Naive B cell (primary cell): ENCODE results near the gene NUDCD3. TPM values are rescaled to one million over a fixed set of nuclear protein-coding genes. Genes with fewer than 3 reads are reported as not detected.

Source experiments
- ATAC-seq, 2 donors: fragments of 150-1000 bp; cut with Tn5 transposase; 2 replicates each; pipeline ENCODE4 v1.10.0; 2021; ENCODE audit warnings: low read depth in 2 of 2, mild to moderate bottlenecking in 2 of 2, moderate library complexity in 2 of 2
- DNase-seq: peaks from one replicate; pipeline ENCODE4 v3.0.0; 2022
- H3K27ac Mint-ChIP-seq, 6 donors: one replicate each; pipeline ENCODE4 v1.8.0; 2020 to 2022; ENCODE audit warnings: mild to moderate bottlenecking in 6 of 6, mixed read lengths in 6 of 6, moderate library complexity in 5 of 6, inconsistent platforms in 2 of 6
- H3K27me3 Mint-ChIP-seq, 3 donors: one replicate each; pipeline ENCODE4 v1.8.0; 2021 to 2022; ENCODE audit warnings: mixed read lengths in 3 of 3, mild to moderate bottlenecking in 1 of 3
- H3K36me3 Mint-ChIP-seq, 2 donors: one replicate each; pipeline ENCODE4 v1.8.0; 2020 to 2022; ENCODE audit warnings: mixed read lengths in 2 of 2, inconsistent platforms in 1 of 2, mild to moderate bottlenecking in 1 of 2
- H3K4me1 Mint-ChIP-seq, 3 donors: one replicate each; pipeline ENCODE4 v1.8.0; 2020 to 2022; ENCODE audit warnings: mixed read lengths in 3 of 3, inconsistent platforms in 1 of 3, mild to moderate bottlenecking in 1 of 3, moderate library complexity in 1 of 3
- H3K4me3 Mint-ChIP-seq, 8 donors: one replicate each; pipeline ENCODE4 v1.8.0; 2020 to 2022; ENCODE audit warnings: mild to moderate bottlenecking in 8 of 8, mixed read lengths in 8 of 8, moderate library complexity in 8 of 8, inconsistent platforms in 2 of 8
- H3K9me3 Mint-ChIP-seq, 7 donors: one replicate each; pipeline ENCODE4 v1.8.0; 2020 to 2022; ENCODE audit warnings: mixed read lengths in 7 of 7, mild to moderate bottlenecking in 5 of 7, inconsistent platforms in 2 of 7, moderate library complexity in 1 of 7
- polyA plus RNA-seq, 6 donors: library from polyadenylated mRNA; unstranded; fragments of 300-500 nt; fragmentation: Illumina TruSeq; gene quantifications; one replicate each; pipeline ENCODE4 v1.2.3, GENCODE V29; 2021; ENCODE audit warnings: low read depth in 6 of 6

Gene NUDCD3
- polyA plus RNA-seq, 6 donors from 2014 or later = 32.8 to 70.2 (median 64.4) TPM

GRCh38 chr7:44531421-44532380, 41.2 kb upstream of the NUDCD3 start:
- H3K9me3 Mint-ChIP-seq = peaks cover 2 to 24% (median 17%) of the 10 kb centered on the region in 7 donors
- peaks cover 4 to 12% (median 9%) of the 10 kb centered on the region in 3 donors for H3K4me1 Mint-ChIP-seq
- ATAC-seq (no peak), DNase-seq (no peak)
- peak overlapping the region in 1 of 6 donors; percentile 24 for H3K27ac Mint-ChIP-seq
- H3K4me3 Mint-ChIP-seq = peak overlapping the region in 1 of 8 donors; percentile 74
- H3K36me3 Mint-ChIP-seq = no peaks in the 10 kb centered on the region
- peaks cover 0 to 8% (median 0%) of the 10 kb centered on the region in 3 donors for H3K27me3 Mint-ChIP-seq

DNA sequence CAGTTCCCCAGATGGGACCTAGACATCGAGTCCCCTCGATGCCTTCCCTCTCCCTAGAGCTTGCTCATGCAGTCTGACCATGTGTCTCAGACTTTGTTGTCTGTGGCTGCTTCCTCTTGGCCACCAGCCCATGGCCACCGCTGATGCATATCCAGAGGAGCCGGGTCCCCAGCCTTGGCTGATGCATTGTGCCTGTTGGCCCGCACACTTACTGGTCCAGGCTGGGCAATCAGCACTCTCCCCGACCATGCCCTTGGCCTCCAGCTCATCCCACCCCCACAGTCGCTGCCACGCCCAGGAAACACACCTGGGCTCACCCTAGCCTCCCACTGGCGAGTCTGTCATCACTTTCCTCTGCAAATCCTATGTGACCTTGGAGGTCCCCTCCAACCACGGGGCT, 40.5 kb upstream of the NUDCD3 start:
- Mint-ChIP-seq H3K4me3 (peak overlapping the region in 1 of 8 donors; percentile 59), H3K4me1 (peaks cover 4 to 12% (median 9%) of the 10 kb centered on the region in 3 donors), H3K27me3 (peaks cover 0 to 8% (median 3%) of the 10 kb centered on the region in 3 donors), H3K27ac (peak overlapping the region in 1 of 6 donors; percentile 60), H3K36me3 (no peaks in the 10 kb centered on the region), H3K9me3 (peaks cover 3 to 26% (median 20%) of the 10 kb centered on the region in 7 donors)
- ATAC-seq = no peak
- DNase-seq = no peak

GRCh38 chr7:44524811-44525388, 34.4 kb upstream of the NUDCD3 start:
- DNase-seq (no peak), ATAC-seq (no peak)
- Mint-ChIP-seq H3K9me3 (peaks cover 8 to 46% (median 41%) of the 10 kb centered on the region in 7 donors), H3K36me3 (peaks cover 5 to 15% of the 10 kb centered on the region in 2 donors), H3K4me1 (no peaks in the 10 kb centered on the region), H3K27me3 (peaks cover 0 to 45% (median 25%) of the 10 kb centered on the region in 3 donors), H3K27ac (peak overlapping the region in 1 of 6 donors; percentile 76), H3K4me3 (no peak overlapping the region)

GRCh38 chr7:44522315-44522714, 31.9 kb upstream of the NUDCD3 start:
- peaks cover 0 to 54% (median 29%) of the 10 kb centered on the region in 3 donors for H3K27me3 Mint-ChIP-seq

DNA sequence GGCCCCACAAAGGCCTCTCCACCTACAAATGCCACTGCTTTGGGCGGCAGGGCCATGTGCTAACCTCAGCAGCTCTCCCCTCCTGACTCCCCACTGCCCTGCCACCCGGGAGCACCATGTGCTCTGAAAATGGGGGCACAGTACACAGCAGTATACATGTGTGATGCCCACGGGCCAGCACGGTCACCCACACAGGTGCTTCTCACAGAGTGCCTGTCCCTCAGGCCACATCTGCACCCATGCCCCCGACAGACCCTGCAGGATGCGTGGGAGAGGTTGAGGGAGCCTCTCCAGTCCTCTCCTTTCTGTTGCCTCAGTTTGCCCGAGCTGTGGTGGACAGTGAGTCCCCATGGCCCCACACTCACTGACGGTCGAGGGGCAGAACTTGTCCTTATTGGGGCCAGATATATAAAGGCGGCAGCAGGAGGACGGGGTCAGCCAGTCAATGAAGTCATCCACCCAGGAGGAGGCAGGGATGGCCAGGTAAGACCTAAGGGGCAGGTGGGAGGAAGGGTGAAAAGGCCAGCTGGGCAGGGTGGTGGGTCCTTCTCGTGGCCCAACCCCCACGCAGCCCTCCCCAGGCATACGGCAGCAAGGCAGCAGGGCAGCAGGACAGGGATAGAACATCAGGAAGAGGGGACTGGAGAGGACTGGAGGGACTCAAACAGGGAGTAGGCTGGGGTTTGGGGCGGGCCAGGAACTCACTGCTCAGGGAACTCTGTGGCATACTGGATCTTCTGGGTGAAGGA, 31.1 kb upstream of the NUDCD3 start:
- H3K9me3 Mint-ChIP-seq = peaks cover 4 to 28% (median 22%) of the 10 kb centered on the region in 7 donors
- no peaks in the 10 kb centered on the region for H3K4me1 Mint-ChIP-seq
- peaks cover 0 to 54% (median 29%) of the 10 kb centered on the region in 3 donors for H3K27me3 Mint-ChIP-seq
- H3K27ac Mint-ChIP-seq = no peak overlapping the region
- no peak for DNase-seq
- H3K36me3 Mint-ChIP-seq = peaks cover 5 to 15% of the 10 kb centered on the region in 2 donors
- ATAC-seq = no peak
- no peak overlapping the region for H3K4me3 Mint-ChIP-seq

More at GRCh38 chr7:44522315-44522714, 31.9 kb upstream of the NUDCD3 start:
- peaks cover 5 to 15% of the 10 kb centered on the region in 2 donors for H3K36me3 Mint-ChIP-seq
- H3K4me1 Mint-ChIP-seq = no peaks in the 10 kb centered on the region
- H3K27ac Mint-ChIP-seq = peak overlapping the region in 1 of 6 donors; percentile 18
- H3K4me3 Mint-ChIP-seq = no peak overlapping the region
- ATAC-seq (no peak), DNase-seq (no peak)
- H3K9me3 Mint-ChIP-seq = peaks cover 4 to 31% (median 26%) of the 10 kb centered on the region in 7 donors

- H3K4me3 Mint-ChIP-seq = no peak overlapping the region
- DNase-seq = no peak
- H3K36me3 Mint-ChIP-seq = peaks cover 5 to 15% of the 10 kb centered on the region in 2 donors
- H3K9me3 Mint-ChIP-seq = peaks cover 4 to 22% (median 16%) of the 10 kb centered on the region in 7 donors
- no peaks in the 10 kb centered on the region for H3K4me1 Mint-ChIP-seq
- H3K27ac Mint-ChIP-seq = no peak overlapping the region
- no peak for ATAC-seq
- peaks cover 0 to 48% (median 29%) of the 10 kb centered on the region in 3 donors for H3K27me3 Mint-ChIP-seq
These were observed 30.1 kb upstream of the NUDCD3 start for GRCh38 chr7:44520574-44520973.

- no peak for DNase-seq
- ATAC-seq = no peak
- peaks cover 0 to 42% (median 29%) of the 10 kb centered on the region in 3 donors for H3K27me3 Mint-ChIP-seq
- peaks cover 4 to 14% (median 9%) of the 10 kb centered on the region in 7 donors for H3K9me3 Mint-ChIP-seq
- peaks cover 0 to 8% of the 10 kb centered on the region in 2 donors for H3K36me3 Mint-ChIP-seq
- no peak overlapping the region for H3K27ac Mint-ChIP-seq
- H3K4me1 Mint-ChIP-seq = no peaks in the 10 kb centered on the region
- no peak overlapping the region for H3K4me3 Mint-ChIP-seq
These were observed 29.1 kb upstream of the NUDCD3 start for GRCh38 chr7:44519546-44519945.

DNA sequence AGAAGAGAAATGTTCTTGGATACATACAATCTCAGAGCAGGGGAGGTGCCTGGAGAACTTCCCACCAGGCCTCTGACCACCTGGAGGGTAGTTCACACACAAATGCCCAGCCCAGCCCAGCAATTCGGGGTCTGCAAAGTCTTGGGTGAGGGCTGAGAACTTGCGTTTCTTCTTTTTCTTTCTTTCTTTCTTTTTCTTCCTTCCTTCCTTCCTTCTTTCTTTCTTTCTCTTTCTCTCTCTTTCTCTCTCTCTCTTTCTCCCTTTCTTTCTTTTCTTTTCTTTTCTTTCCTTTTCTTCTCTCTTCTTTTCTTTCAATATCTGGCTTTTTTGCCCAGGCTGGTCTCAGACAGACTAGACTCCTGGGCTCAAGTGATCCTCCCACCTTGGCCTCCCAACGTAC, 28.3 kb upstream of the NUDCD3 start:
- no peaks in the 10 kb centered on the region for H3K4me1 Mint-ChIP-seq
- ATAC-seq (no peak), DNase-seq (no peak)
- peaks cover 0 to 37% (median 33%) of the 10 kb centered on the region in 3 donors for H3K27me3 Mint-ChIP-seq
- no peak overlapping the region for H3K4me3 Mint-ChIP-seq
- H3K27ac Mint-ChIP-seq = no peak overlapping the region
- peaks cover 0 to under 1% of the 10 kb centered on the region in 2 donors for H3K36me3 Mint-ChIP-seq
- peaks cover 0 to 7% (median 2%) of the 10 kb centered on the region in 7 donors for H3K9me3 Mint-ChIP-seq

- no peak for DNase-seq
- Mint-ChIP-seq H3K27me3 (peaks cover 0 to 42% (median 38%) of the 10 kb centered on the region in 3 donors), H3K36me3 (no peaks in the 10 kb centered on the region), H3K4me1 (no peaks in the 10 kb centered on the region), H3K4me3 (no peak overlapping the region), H3K9me3 (peaks cover 0 to 1% (median 0%) of the 10 kb centered on the region in 7 donors), H3K27ac (peak overlapping the region in 1 of 6 donors; percentile 82)
- ATAC-seq = no peak
These were observed 26.7 kb upstream of the NUDCD3 start for GRCh38 chr7:44517175-44517574.

DNA sequence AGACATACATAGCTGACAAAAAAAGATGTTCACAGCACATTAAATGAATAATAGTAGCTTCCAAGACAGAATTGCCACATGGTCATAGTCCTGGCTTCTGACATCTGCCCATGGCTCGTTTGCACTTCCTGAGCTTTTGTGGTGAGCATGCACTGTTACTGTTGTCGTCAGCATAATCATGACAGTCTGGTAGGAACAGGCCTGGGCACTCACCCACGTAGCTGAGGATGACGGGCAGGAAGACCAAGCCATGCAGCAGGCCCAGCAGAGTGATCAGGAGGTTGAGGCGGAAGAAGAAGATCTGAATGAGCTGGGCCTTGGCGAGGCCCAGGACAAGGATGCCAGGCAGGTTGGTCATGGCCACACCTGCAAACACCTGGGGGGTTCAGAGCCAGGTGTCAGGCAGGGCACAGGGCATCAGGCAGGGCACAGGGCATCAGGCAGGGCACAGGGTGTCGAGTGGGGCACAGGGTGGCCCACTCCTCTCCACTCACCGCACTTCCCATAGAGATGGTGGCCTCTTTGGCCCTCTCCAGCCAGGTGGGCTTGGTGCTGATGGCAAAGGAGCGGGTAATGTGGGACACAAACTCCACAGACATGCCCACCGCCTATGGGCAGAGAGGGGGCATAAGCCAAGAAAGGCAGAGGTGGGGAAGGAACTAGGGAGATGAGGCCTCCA, 25.3 kb upstream of the NUDCD3 start:
- DNase-seq (no peak), ATAC-seq (no peak)
- no peak overlapping the region for H3K4me3 Mint-ChIP-seq
- H3K27ac Mint-ChIP-seq = no peak overlapping the region
- H3K9me3 Mint-ChIP-seq = peaks cover 0 to 5% (median 0%) of the 10 kb centered on the region in 7 donors
- H3K27me3 Mint-ChIP-seq = peaks cover 0 to 41% (median 37%) of the 10 kb centered on the region in 3 donors
- H3K36me3 Mint-ChIP-seq = no peaks in the 10 kb centered on the region
- no peaks in the 10 kb centered on the region for H3K4me1 Mint-ChIP-seq

DNA sequence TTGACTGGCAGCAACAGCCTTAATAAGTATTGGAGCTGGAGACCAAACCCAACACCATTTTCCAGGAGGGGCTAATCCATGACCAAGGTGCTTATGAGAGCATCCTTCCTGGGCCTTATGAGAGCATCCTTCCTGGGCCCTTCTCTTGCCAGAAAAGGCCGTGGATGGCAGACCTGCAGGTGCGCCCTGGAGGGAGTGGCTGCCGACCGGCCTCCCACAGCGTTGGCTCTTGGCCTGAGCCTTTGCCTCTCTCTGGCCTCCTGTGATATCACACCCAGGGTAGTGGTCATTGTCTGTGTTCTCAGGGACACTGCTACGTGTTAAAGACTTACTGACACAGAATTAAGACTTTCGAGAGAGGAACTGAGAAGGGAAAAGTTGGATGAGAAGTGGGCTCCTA, 22.3 kb upstream of the NUDCD3 start:
- Mint-ChIP-seq H3K4me3 (no peak overlapping the region), H3K27ac (no peak overlapping the region), H3K9me3 (peaks cover 0 to 8% (median 6%) of the 10 kb centered on the region in 7 donors), H3K4me1 (peaks cover 0 to 5% (median 0%) of the 10 kb centered on the region in 3 donors), H3K27me3 (peaks cover 0 to 33% (median 26%) of the 10 kb centered on the region in 3 donors), H3K36me3 (no peaks in the 10 kb centered on the region)
- ATAC-seq = no peak
- DNase-seq = no peak

DNA sequence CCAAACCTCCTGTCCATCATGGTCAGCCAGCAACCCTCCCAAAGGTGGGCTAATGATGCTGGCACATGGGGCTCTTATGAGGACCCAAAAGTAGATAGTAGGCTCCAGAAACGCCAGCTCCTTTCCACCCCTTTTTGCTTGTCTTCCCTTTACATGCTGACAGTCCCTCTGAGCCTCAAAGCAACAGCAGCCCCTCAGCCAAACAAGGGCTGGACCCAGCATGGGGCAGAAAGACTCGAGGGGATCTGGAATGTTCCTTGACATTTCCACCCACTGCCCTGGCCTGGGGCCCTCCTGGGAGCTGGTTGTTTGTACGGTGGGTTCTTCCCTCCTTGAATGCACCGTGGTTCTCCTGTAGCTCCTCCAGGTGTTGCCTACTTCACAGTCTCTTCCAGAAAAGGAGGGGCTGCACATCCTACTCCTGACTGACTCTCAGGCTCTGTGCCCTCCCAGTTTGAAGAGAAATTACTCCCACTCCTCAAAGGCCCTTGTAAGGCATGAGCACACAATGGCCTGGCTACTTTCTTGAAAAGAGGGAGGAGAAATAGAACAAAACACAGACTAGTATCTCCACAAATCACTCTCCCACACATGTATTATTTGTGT, 21.5 kb upstream of the NUDCD3 start:
- Mint-ChIP-seq H3K27me3 (peaks cover 0 to 33% (median 26%) of the 10 kb centered on the region in 3 donors), H3K27ac (peak overlapping the region in 2 of 6 donors; percentile 6 to 44), H3K36me3 (no peaks in the 10 kb centered on the region), H3K9me3 (peaks cover 0 to 8% (median 6%) of the 10 kb centered on the region in 7 donors), H3K4me3 (no peak overlapping the region), H3K4me1 (peaks cover 0 to 5% (median 0%) of the 10 kb centered on the region in 3 donors)
- no peak for DNase-seq
- ATAC-seq = no peak
